Mesenchymal stem cell (in vitro differentiated cells and primary cell): ENCODE results near the gene ROBO3.

Source experiments
- DNase-seq: peaks from one replicate; pipeline ENCODE4 v3.0.0-alpha.2; 2013
- H2AFZ ChIP-seq: one replicate; pipeline ENCODE4 v1.6.1; 2013; ENCODE audit warnings: low read depth, mild to moderate bottlenecking, control low read depth, inconsistent platforms, low read length, moderate library complexity
- H2AK5ac ChIP-seq: 2 replicates; pipeline ENCODE4 v1.6.1; 2013; ENCODE audit warnings: low read length, moderate library complexity, mild to moderate bottlenecking, inconsistent platforms; ENCODE audit not compliant: severe bottlenecking
- H2BK120ac ChIP-seq: one replicate; pipeline ENCODE4 v1.6.1; 2013; ENCODE audit warnings: low read depth, mild to moderate bottlenecking, inconsistent platforms, low read length, moderate library complexity
- H2BK12ac ChIP-seq, 2 experiments: one replicate each; pipeline ENCODE4 v1.6.1; 2013; ENCODE audit warnings: inconsistent platforms in 2 of 2, low read length in 2 of 2, mild to moderate bottlenecking in 2 of 2, moderate library complexity in 2 of 2, control low read depth in 1 of 2
- H2BK15ac ChIP-seq: one replicate; pipeline ENCODE4 v1.6.1; 2013; ENCODE audit warnings: mild to moderate bottlenecking, low read depth, inconsistent platforms; ENCODE audit not compliant: poor library complexity, severe bottlenecking
- H2BK5ac ChIP-seq: 2 replicates; pipeline ENCODE4 v1.6.1; 2013; ENCODE audit warnings: low read depth, mild to moderate bottlenecking, low read length, control low read depth, inconsistent platforms; ENCODE audit not compliant: poor library complexity, severe bottlenecking
- H3K14ac ChIP-seq, 2 experiments: one replicate each; pipeline ENCODE4 v1.6.1; 2013; ENCODE audit warnings: inconsistent platforms in 2 of 2, low read length in 2 of 2, control low read depth in 1 of 2, mild to moderate bottlenecking in 1 of 2, moderate library complexity in 1 of 2
- H3K18ac ChIP-seq, 2 experiments: one replicate each; pipeline ENCODE4 v1.6.1; 2013; ENCODE audit warnings: inconsistent platforms in 2 of 2, low read length in 2 of 2, control low read depth in 1 of 2, low read depth in 1 of 2, mild to moderate bottlenecking in 1 of 2
- H3K23ac ChIP-seq, 2 experiments: one replicate each; pipeline ENCODE4 v1.6.1; 2013; ENCODE audit warnings: inconsistent platforms in 2 of 2, low read length in 2 of 2, mild to moderate bottlenecking in 2 of 2, moderate library complexity in 2 of 2, control low read depth in 1 of 2
- H3K27ac ChIP-seq: 2 replicates; pipeline ENCODE4 v1.5.1; 2013; ENCODE audit warnings: mild to moderate bottlenecking, moderate library complexity, low read length, control low read depth, inconsistent platforms; ENCODE audit not compliant: poor library complexity, severe bottlenecking
- H3K27me3 ChIP-seq, 2 experiments: 2 replicates each; pipeline versions ENCODE4 v1.6.1 to v1.7.0; 2013; ENCODE audit warnings: low read length in 2 of 2, mild to moderate bottlenecking in 2 of 2, moderate library complexity in 2 of 2, control low read depth in 1 of 2, inconsistent platforms in 1 of 2; ENCODE audit not compliant: control insufficient read depth in 1 of 2, insufficient read depth in 1 of 2
- H3K36me3 ChIP-seq, 2 experiments: 2 replicates each; pipeline versions ENCODE4 v1.6.1 to v1.7.0; 2013; ENCODE audit warnings: low read length in 2 of 2, control low read depth in 1 of 2, inconsistent platforms in 1 of 2, low read depth in 1 of 2, mild to moderate bottlenecking in 1 of 2; ENCODE audit not compliant: insufficient read depth in 2 of 2, control insufficient read depth in 1 of 2
- H3K4ac ChIP-seq, 2 experiments: one replicate each; pipeline ENCODE4 v1.6.1; 2013; ENCODE audit warnings: inconsistent platforms in 2 of 2, low read length in 2 of 2, mild to moderate bottlenecking in 2 of 2, moderate library complexity in 2 of 2, control low read depth in 1 of 2, low read depth in 1 of 2
- H3K4me1 ChIP-seq: 2 replicates; pipeline ENCODE4 v1.6.1; 2013; ENCODE audit warnings: low read depth, low read length, control low read depth; ENCODE audit not compliant: control insufficient read depth, insufficient read depth
- H3K4me2 ChIP-seq: 2 replicates; pipeline ENCODE4 v1.6.1; 2013; ENCODE audit warnings: low read length, mild to moderate bottlenecking, inconsistent platforms; ENCODE audit not compliant: poor library complexity, severe bottlenecking
- H3K4me3 ChIP-seq, 2 experiments: 2 replicates each; pipeline versions ENCODE4 v1.5.1 to v1.7.0; 2013; ENCODE audit warnings: low read length in 2 of 2, mild to moderate bottlenecking in 2 of 2, control low read depth in 1 of 2, low read depth in 1 of 2; ENCODE audit not compliant: insufficient read depth in 1 of 2
- H3K79me1 ChIP-seq: replicated peaks from 2 replicates; pipeline ENCODE4 v1.6.1; 2013; ENCODE audit warnings: mild to moderate bottlenecking, control low read depth, low read length, inconsistent platforms; ENCODE audit not compliant: poor library complexity, severe bottlenecking
- H3K9ac ChIP-seq: 2 replicates; pipeline ENCODE4 v1.7.0; 2013; ENCODE audit warnings: mild to moderate bottlenecking, low read length, moderate library complexity
- H3K9me3 ChIP-seq: 2 replicates; pipeline ENCODE4 v1.7.0; 2013; ENCODE audit warnings: mild to moderate bottlenecking, low read length; ENCODE audit not compliant: control insufficient read depth
- H4K8ac ChIP-seq: one replicate; pipeline ENCODE4 v1.6.1; 2013; ENCODE audit warnings: inconsistent platforms, mild to moderate bottlenecking, low read length, moderate library complexity
- H4K91ac ChIP-seq: one replicate; pipeline ENCODE4 v1.6.1; 2013; ENCODE audit warnings: mild to moderate bottlenecking, low read length, inconsistent platforms
- WGBS: methylation state at CpG from one replicate; pipeline ENCODE4 v1.1.7; 2013; ENCODE audit warnings: mixed read lengths; 5-methylcytosine and 5-hydroxymethylcytosine counted together

Gene ROBO3

GRCh38 chr11:124831897-124832296 is 33.3 kb upstream of the ROBO3 start:
- Histone ChIP-seq H3K18ac (no peak overlapping the region), H3K36me3 (no peaks in the 10 kb centered on the region), H2BK120ac (no peak overlapping the region), H3K4me2 (no peak overlapping the region), H3K79me1 (no peaks in the 10 kb centered on the region), H4K91ac (no peak overlapping the region), H3K27me3 (peaks cover 14 to 42% of the 10 kb centered on the region in 2 experiments), H3K9me3 (no peaks in the 10 kb centered on the region), H3K4ac (no peak overlapping the region), H2BK5ac (no peak overlapping the region), H2AFZ (no peak overlapping the region), H2AK5ac (no peak overlapping the region), H3K4me3 (no peak overlapping the region), H4K8ac (no peak overlapping the region), H2BK12ac (no peak overlapping the region), H3K9ac (no peak overlapping the region), H3K23ac (no peak overlapping the region), H3K27ac (no peak overlapping the region), H3K14ac (no peak overlapping the region), H2BK15ac (no peak overlapping the region), H3K4me1 (peaks cover 8% of the 10 kb centered on the region)
- DNase-seq: no peak
- 91% methylated on average over 2 of the region's 2 CpGs for WGBS

- peaks cover 11 to 38% of the 10 kb centered on the region in 2 experiments for H3K27me3 ChIP-seq
- H3K36me3 ChIP-seq: no peaks in the 10 kb centered on the region
- H2BK12ac ChIP-seq: no peak overlapping the region
- WGBS: 86% methylated on average over 4 of the region's 4 CpGs
- H3K23ac ChIP-seq: no peak overlapping the region
- H3K18ac ChIP-seq: no peak overlapping the region
- no peak overlapping the region for H3K4me3 ChIP-seq
- no peak overlapping the region for H3K9ac ChIP-seq
- H2BK5ac ChIP-seq: no peak overlapping the region
- no peak overlapping the region for H2BK15ac ChIP-seq
- peaks cover 8% of the 10 kb centered on the region for H3K4me1 ChIP-seq
- no peak overlapping the region for H2AK5ac ChIP-seq
- no peak overlapping the region for H2AFZ ChIP-seq
- no peak overlapping the region for H4K8ac ChIP-seq
- H3K9me3 ChIP-seq: no peaks in the 10 kb centered on the region
- H4K91ac ChIP-seq: no peak overlapping the region
- H3K4ac ChIP-seq: no peak overlapping the region
- no peak overlapping the region for H3K4me2 ChIP-seq
- no peak overlapping the region for H3K14ac ChIP-seq
- H3K79me1 ChIP-seq: no peaks in the 10 kb centered on the region
- no peak overlapping the region for H3K27ac ChIP-seq
- DNase-seq: no peak
- H2BK120ac ChIP-seq: no peak overlapping the region
Observed at GRCh38 chr11:124832571-124832970, 32.7 kb upstream of the ROBO3 start.

GRCh38 chr11:124834526-124835180 is 30.6 kb upstream of the ROBO3 start:
- Histone ChIP-seq H2BK5ac (no peak overlapping the region), H2BK120ac (no peak overlapping the region), H4K91ac (no peak overlapping the region), H4K8ac (no peak overlapping the region), H3K27ac (peak overlapping the region; percentile 50), H3K9me3 (no peaks in the 10 kb centered on the region), H3K4ac (no peak overlapping the region), H3K36me3 (no peaks in the 10 kb centered on the region), H3K27me3 (peaks cover 30 to 44% of the 10 kb centered on the region in 2 experiments), H3K4me1 (peaks cover 17% of the 10 kb centered on the region), H2AFZ (no peak overlapping the region), H3K23ac (no peak overlapping the region), H2AK5ac (no peak overlapping the region), H3K18ac (no peak overlapping the region), H3K14ac (no peak overlapping the region), H3K9ac (no peak overlapping the region), H3K4me2 (no peak overlapping the region), H3K4me3 (no peak overlapping the region), H2BK15ac (no peak overlapping the region), H2BK12ac (no peak overlapping the region), H3K79me1 (no peaks in the 10 kb centered on the region)
- DNase-seq: no peak
- WGBS: 67% methylated on average over 1 of the region's 3 CpGs

- DNase-seq: no peak
- no peak overlapping the region for H2BK15ac ChIP-seq
Observed at GRCh38 chr11:124835918-124836317, 29.3 kb upstream of the ROBO3 start.

More at GRCh38 chr11:124835918-124836317, 29.3 kb upstream of the ROBO3 start:
- no peak overlapping the region for H3K23ac ChIP-seq
- peaks cover 36 to 52% of the 10 kb centered on the region in 2 experiments for H3K27me3 ChIP-seq
- no peak overlapping the region for H2BK120ac ChIP-seq
- H3K4me3 ChIP-seq: no peak overlapping the region
- H3K9ac ChIP-seq: peak overlapping the region; percentile 88
- H3K18ac ChIP-seq: no peak overlapping the region
- no peak overlapping the region for H3K27ac ChIP-seq
- H2BK5ac ChIP-seq: no peak overlapping the region
- H3K4me2 ChIP-seq: no peak overlapping the region
- no peak overlapping the region for H4K8ac ChIP-seq
- no peaks in the 10 kb centered on the region for H3K36me3 ChIP-seq
- no peak overlapping the region for H3K14ac ChIP-seq
- WGBS: 94% methylated on average over 8 of the region's 8 CpGs
- H3K4me1 ChIP-seq: peaks cover 20% of the 10 kb centered on the region
- no peaks in the 10 kb centered on the region for H3K9me3 ChIP-seq
- no peak overlapping the region for H2AFZ ChIP-seq
- H4K91ac ChIP-seq: no peak overlapping the region
- H3K4ac ChIP-seq: no peak overlapping the region
- peak overlapping the region; percentile 55 for H2AK5ac ChIP-seq
- H2BK12ac ChIP-seq: no peak overlapping the region
- no peaks in the 10 kb centered on the region for H3K79me1 ChIP-seq
